NCI-H510A treated with DMSO at 0.1 percent for 48 hours (cell line): ENCODE measurements around the gene GPR61.

Experiments used
- DNase-seq: peaks from one replicate; lab custom pipeline; 2025; lab: John Stamatoyannopoulos, UW

Gene GPR61, protein sequence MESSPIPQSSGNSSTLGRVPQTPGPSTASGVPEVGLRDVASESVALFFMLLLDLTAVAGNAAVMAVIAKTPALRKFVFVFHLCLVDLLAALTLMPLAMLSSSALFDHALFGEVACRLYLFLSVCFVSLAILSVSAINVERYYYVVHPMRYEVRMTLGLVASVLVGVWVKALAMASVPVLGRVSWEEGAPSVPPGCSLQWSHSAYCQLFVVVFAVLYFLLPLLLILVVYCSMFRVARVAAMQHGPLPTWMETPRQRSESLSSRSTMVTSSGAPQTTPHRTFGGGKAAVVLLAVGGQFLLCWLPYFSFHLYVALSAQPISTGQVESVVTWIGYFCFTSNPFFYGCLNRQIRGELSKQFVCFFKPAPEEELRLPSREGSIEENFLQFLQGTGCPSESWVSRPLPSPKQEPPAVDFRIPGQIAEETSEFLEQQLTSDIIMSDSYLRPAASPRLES

GRCh38 chr1:109539676-109540075, at the start of gene GPR61:
Gene GPR61, plus strand, starts transcription at chr1:109539872. Its CDS starts 3,151 bp downstream, at chr1:109543023.
- no peak for DNase-seq

DNA sequence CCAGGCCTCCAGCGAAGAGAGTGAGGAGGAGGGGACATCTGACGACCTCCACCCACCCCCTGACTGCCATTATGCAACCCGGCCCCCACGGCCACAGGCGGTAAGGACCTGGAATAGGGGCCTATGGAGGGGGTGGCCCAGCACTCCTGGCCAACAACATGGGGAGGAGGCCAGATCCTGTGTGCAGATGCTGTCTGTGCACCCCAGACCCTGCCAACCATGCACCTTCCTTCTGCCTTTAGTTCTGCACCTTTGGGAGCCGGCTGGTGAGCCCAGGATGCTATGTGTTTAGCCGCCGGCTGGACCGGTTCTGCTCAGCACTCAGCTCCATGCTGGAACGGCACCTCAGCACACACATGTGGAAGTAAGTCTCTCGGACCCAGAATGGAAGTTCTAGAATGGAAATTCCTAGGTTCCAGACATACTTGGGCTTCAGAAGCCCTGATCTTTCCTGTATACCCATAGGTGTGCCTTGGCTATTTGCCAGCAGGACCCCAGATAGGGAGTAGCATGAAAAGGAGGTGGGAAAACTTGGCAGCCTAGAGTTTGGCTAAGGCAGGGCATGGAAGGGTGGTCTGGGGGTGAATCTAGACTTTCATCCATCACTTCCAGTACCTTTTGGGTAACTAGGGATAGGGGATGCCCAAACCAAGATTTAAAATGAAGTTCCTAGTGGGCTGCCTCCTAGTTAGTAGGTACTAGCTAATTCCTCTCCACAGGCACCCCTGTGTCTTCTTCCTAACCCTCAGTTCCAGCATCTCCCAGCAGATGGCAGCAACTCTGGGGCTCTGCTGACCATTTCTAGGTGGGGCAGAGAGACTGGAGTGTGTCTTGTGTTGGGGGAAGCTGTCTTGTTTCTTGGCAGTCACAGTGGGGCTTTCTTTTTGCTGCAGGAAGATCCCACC, 49.4 kb upstream of the GPR61 start:
- DNase-seq: peak; percentile 41

DNA sequence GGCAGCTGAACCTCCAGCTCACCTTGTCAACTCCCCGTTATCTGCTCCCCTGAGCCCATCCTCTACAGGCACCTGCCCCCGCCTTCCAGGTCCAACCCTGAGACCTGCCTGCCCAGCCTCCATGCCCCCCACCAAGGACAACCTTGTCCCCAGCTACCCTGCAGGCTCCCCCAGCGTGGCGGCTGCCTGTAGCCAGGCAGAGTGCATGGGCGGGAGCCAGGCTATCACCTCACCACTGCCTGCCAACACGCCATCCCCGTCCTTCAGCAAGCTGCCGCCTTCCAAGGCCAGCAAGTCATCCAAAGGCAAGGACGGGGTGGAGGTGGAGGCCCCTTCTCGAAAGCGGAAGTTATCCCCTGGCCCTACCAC, 48.8 kb upstream of the GPR61 start:
- DNase-seq: no peak

DNA sequence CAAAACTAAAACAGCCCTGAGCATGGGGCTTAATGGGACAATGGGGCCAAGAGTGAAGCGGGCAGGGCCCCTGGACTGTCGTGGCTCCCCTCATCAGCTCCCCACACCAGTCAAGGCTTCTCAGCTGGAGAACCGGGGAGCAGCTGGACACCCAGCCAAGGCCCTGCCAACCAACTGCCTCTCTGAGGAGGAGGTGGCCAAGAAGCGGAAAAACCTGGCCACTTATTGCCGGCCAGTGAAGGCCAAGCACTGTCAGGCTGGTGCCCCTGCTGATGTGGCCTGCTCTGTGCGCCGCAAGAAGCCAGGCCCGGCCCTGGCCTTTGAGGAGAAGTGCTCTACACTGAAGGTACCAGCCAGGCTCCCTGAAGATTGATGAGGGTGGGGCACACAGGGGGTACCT, 48.3 kb upstream of the GPR61 start:
- DNase-seq: no peak

GRCh38 chr1:109492779-109493178, 46.9 kb upstream of the GPR61 start:
- DNase-seq: no peak

GRCh38 chr1:109493227-109493626, 46.4 kb upstream of the GPR61 start:
- no peak for DNase-seq

- peak; percentile 74 for DNase-seq
Observed at GRCh38 chr1:109493805-109494539, 45.7 kb upstream of the GPR61 start, which contains the start of gene CYB561D1. Gene CYB561D1, plus strand, starts transcription at chr1:109494094. Its CDS starts 46 bp downstream, at chr1:109494140.

DNA sequence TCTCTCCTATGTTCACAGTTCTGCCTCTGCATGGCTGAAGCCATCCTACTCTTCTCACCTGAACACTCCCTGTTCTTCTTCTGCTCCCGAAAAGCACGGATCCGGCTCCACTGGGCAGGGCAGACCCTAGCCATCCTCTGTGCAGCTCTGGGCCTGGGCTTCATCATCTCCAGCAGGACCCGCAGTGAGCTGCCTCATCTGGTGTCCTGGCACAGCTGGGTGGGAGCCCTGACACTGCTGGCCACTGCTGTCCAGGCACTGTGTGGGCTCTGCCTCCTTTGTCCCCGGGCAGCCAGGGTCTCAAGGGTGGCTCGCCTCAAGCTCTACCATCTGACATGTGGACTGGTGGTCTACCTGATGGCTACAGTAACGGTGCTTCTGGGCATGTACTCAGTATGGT, 43.9 kb upstream of the GPR61 start:
- DNase-seq: no peak

DNA sequence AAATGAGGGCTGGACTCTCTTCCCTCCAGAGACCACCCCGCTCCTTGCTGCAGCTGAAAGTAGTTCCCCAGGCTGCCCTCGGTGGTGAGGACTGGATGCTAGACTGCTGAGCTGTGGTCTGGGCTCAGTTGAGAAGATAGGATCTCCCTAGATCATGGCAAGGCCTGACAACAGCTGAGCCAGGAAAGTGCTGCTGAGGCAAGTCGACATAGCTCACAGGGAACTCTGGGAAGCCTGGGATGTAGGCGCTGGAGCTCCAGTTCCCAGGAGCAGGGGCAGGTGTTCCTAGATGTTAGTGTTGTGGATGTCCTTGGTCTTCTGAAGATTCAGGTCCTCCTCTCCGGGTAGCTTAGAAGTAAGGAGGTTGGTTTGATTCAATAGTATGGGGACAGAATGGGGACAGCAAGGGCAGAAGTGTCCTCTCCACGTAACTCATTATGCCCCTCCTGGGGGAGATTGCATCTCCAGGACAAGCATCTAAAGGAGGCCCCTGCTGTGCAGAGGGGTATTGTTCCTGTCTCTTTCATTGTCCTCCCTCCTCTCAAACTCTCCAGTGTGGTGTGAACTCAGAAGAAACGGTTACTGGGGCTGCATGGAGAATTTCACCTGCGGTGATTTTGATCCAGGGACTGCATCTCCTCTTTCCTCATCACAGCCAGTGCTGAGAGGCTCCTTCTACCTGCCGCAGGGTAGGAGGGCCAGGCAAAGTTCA, 42.1 kb upstream of the GPR61 start:
- DNase-seq: no peak

DNA sequence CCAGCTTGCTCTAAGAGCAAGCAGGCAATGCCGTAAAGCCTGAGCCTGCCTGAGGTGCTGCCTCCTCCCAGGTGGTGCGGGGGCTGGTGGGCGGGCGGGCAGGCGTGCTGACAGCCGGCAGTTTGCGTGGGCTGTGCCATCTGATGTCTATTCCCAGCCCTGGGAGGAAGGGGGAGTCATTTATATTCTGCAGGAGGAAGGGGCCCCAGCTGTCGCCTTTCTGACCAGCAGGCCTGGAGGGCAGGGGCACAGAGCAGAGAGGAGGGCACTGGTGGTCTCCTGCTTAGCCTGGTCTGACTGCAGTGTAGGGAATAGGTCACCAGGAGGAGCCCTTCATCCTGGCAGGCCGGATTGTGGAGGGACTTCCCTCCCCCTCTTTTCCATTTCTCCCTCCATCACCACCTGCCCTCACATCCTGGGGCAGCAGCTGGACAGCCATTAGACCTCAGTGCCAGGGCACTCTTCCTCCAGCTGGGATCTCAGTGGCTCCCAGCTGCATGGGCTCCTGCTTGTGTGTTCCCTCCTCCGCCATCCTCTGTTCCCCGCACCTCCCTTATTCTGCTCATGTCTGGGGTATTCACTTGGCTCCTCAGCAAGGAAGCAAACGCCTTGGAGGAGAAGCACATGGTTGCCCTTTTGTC, 41.4 kb upstream of the GPR61 start:
- DNase-seq: peak; percentile 11

- no peak for DNase-seq
Observed at GRCh38 chr1:109499081-109499480, 40.6 kb upstream of the GPR61 start.

DNA sequence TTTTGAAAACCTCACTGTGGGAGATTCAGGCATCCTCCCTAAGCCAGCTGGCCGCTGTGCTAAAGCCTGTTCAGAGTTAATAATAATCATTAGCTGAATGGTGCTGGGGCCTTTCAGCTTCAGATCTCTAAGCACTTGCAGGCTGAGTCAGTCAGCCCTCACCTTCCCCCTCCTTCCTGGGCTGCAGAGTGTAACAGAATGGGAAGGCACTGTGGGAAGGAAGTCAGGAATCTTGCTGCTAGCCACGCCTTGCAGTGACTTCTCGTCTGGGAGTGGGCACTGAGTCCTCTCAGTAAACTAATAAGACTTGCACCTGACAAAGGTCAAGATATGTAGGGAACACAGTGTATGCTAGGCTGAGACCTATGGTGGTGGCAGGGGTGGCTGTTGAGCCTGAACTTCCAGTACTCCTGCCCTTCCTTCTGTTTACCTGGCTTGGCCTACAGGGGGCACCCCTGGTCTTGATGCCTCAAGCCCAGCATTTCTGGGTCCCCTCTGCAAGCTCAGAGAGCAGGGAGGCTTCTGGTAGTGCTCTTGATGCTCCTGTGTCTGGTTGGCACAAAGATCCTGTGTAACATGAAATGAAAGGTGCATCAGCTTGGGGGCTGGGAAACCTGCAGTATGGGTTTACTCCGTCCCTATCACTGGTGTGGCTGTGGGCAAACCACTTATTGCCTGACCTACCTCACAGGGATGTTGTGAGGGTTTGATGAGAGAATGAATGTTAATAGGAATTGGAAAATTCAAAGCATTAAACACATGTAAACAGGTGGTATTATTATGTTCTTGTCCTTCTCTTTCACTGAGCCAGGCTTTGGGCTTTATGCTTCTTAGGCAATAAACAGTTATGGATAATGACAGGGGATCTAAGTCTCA, 39.8 kb upstream of the GPR61 start:
- DNase-seq: no peak

GRCh38 chr1:109500941-109501381, 38.7 kb upstream of the GPR61 start:
- DNase-seq: no peak

GRCh38 chr1:109501644-109502363, 37.9 kb upstream of the GPR61 start:
- no peak for DNase-seq

GRCh38 chr1:109502364-109502851, 37.3 kb upstream of the GPR61 start:
- DNase-seq: no peak

GRCh38 chr1:109503935-109504334, 35.7 kb upstream of the GPR61 start:
- DNase-seq: no peak

GRCh38 chr1:109504974-109505373, 34.7 kb upstream of the GPR61 start:
- no peak for DNase-seq

DNA sequence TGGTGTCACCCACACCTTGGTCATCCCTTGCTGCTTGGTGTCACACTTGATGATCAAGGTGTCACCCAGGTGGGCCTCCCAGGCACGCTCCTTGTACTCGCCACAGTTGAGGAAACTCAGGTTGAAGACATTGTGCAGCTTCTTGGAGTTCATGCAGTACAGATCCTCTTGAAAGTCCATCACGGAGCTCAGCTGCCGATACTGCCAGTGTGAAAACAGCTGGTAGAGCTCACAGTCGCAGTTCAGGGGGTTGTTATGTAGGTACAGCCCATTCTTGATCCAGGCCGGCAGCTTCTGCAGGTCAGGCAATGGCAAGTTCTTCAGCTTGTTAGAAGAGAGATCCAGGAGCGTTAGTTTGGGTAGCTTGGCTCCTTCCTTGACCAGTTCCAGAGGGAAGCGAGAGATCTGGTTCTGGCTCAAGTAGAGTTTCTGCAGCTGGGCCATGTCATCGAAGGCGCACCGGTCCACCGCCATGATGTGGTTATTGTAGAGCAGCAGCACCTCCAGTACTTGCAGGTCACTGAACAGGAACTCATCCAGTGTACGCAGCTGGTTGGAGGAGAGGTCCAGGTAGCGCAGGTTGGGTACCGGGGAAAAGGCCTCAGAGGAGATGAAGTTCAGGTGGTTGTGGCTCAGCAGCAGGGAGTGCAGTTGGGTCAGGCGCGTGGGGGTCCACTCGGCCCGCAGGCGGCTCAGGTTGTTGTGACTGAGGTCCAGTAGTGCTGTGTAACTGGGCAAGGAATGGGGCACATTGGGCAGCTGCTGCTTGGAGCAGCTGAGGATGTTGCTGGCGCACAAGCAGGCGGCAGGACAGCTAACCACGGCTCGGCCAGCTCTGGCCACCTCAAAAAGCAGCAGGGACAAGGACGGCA, 31.4 kb upstream of the GPR61 start:
- DNase-seq: no peak
